Calu3 (cell line): ENCODE results near the gene ELOVL1. TPM values are rescaled to one million over a fixed set of nuclear protein-coding genes. Genes with fewer than 3 reads are reported as not detected.

Experiments
- BruUV-seq: library from RNA; stranded (reverse); fragments of 400-500 nt; replicated peaks from 2 replicates; lab custom pipeline; 2021; lab: Mats Ljungman, UMichigan
- CTCF ChIA-PET: fragments of 300-600 bp; sonication (Branson Sonifier 250); formaldehyde crosslinking; loops from one replicate; lab custom pipeline; 2022; ENCODE audit warnings: antibody characterized with exemption; lab: Charles Lee
- DNase-seq: peaks from one replicate; pipeline ENCODE4 v3.0.0; 2022
- H3K27ac Mint-ChIP-seq: one replicate; pipeline ENCODE4 v1.8.0; 2022; ENCODE audit warnings: mixed read lengths; ENCODE audit not compliant: unreplicated experiment
- H3K27me3 Mint-ChIP-seq: one replicate; pipeline ENCODE4 v1.8.0; 2022; ENCODE audit warnings: mixed read lengths; ENCODE audit not compliant: unreplicated experiment
- H3K36me3 Mint-ChIP-seq: one replicate; pipeline ENCODE4 v1.8.0; 2022; ENCODE audit warnings: mild to moderate bottlenecking, moderate library complexity, mixed read lengths; ENCODE audit not compliant: insufficient read depth, unreplicated experiment
- H3K4me1 Mint-ChIP-seq: one replicate; pipeline ENCODE4 v1.8.0; 2022; ENCODE audit warnings: mild to moderate bottlenecking, low read depth, mixed read lengths; ENCODE audit not compliant: unreplicated experiment
- H3K4me3 Mint-ChIP-seq: one replicate; pipeline ENCODE4 v1.8.0; 2022; ENCODE audit warnings: mild to moderate bottlenecking, low read depth, moderate library complexity, mixed read lengths; ENCODE audit not compliant: unreplicated experiment
- H3K9me3 Mint-ChIP-seq: one replicate; pipeline ENCODE4 v1.8.0; 2022; ENCODE audit warnings: low read depth, mixed read lengths; ENCODE audit not compliant: unreplicated experiment
- intact Hi-C: fragments of 100-400 bp; cut with micrococcal nuclease; formaldehyde crosslinking; loops from one replicate; pipeline ENCODE4 v1.10.0; 2022; ENCODE audit not compliant: unreplicated experiment
- total RNA-seq: library from RNA; stranded (reverse); gene quantifications from 2 replicates; pipeline ENCODE4 v1.2.3, GENCODE V29; 2022
- TF ChIP-seq, protein P1 (sequence below): fragments of 200-600 bp; IDR thresholded peaks from one replicate; pipeline ENCODE4 v1.8.0; 2022; ENCODE audit warnings: antibody characterized with exemption; ENCODE audit not compliant: unreplicated experiment

Gene ELOVL1
- total RNA-seq, 1 experiment from 2014 or later: 107 TPM

- TF ChIP-seq, protein P1, sequence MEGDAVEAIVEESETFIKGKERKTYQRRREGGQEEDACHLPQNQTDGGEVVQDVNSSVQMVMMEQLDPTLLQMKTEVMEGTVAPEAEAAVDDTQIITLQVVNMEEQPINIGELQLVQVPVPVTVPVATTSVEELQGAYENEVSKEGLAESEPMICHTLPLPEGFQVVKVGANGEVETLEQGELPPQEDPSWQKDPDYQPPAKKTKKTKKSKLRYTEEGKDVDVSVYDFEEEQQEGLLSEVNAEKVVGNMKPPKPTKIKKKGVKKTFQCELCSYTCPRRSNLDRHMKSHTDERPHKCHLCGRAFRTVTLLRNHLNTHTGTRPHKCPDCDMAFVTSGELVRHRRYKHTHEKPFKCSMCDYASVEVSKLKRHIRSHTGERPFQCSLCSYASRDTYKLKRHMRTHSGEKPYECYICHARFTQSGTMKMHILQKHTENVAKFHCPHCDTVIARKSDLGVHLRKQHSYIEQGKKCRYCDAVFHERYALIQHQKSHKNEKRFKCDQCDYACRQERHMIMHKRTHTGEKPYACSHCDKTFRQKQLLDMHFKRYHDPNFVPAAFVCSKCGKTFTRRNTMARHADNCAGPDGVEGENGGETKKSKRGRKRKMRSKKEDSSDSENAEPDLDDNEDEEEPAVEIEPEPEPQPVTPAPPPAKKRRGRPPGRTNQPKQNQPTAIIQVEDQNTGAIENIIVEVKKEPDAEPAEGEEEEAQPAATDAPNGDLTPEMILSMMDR: no peak
- peaks cover 5% of the 10 kb centered on the region for H3K36me3 Mint-ChIP-seq
- no peak overlapping the region for H3K27ac Mint-ChIP-seq
- no peak for DNase-seq
- intact Hi-C loops: no loop called here
- no peak overlapping the region for H3K4me3 Mint-ChIP-seq
- no peaks in the 10 kb centered on the region for H3K9me3 Mint-ChIP-seq
- H3K27me3 Mint-ChIP-seq: peaks cover 19% of the 10 kb centered on the region
- H3K4me1 Mint-ChIP-seq: no peaks in the 10 kb centered on the region
- no TSS peak for BruUV-seq
- CTCF ChIA-PET: no interaction called here
These were observed 50.9 kb downstream of the ELOVL1 start for GRCh38 chr1:43316738-43317520.

GRCh38 chr1:43315963-43316737 is 51.7 kb downstream of the ELOVL1 start:
- peaks cover 5% of the 10 kb centered on the region for H3K36me3 Mint-ChIP-seq
- H3K9me3 Mint-ChIP-seq: no peaks in the 10 kb centered on the region
- H3K4me1 Mint-ChIP-seq: no peaks in the 10 kb centered on the region
- H3K4me3 Mint-ChIP-seq: no peak overlapping the region
- CTCF ChIA-PET: no interaction called here
- TF ChIP-seq, protein P1: no peak
- BruUV-seq: no TSS peak
- peaks cover 19% of the 10 kb centered on the region for H3K27me3 Mint-ChIP-seq
- no peak for DNase-seq
- intact Hi-C loops: no loop called here
- H3K27ac Mint-ChIP-seq: no peak overlapping the region

DNA sequence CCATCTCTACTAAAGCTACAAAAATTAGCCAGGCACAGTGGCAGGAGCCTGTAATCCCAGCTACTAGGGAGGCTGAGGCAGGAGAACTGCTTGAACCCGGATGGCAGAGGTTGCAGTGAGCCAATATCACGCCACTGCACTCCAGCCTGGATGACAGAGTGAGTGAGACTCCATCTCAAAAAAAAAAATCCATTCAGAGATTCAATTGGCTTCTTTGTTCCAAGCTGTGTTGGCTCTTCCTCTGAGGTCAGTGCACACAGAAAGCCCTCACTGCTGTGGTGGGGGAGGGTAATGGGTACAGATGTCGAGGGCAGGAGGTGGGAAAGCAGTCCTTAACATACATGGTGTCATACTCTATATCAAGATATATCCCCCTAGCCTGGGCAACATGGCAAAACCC is 52.3 kb downstream of the ELOVL1 start:
- Mint-ChIP-seq H3K4me3 (no peak overlapping the region), H3K4me1 (no peaks in the 10 kb centered on the region), H3K27me3 (peaks cover 23% of the 10 kb centered on the region), H3K36me3 (peaks cover 5% of the 10 kb centered on the region), H3K9me3 (no peaks in the 10 kb centered on the region), H3K27ac (no peak overlapping the region)
- intact Hi-C loops: no loop called here
- TF ChIP-seq, protein P1: no peak
- CTCF ChIA-PET: no interaction called here
- no peak for DNase-seq
- BruUV-seq: no TSS peak

DNA sequence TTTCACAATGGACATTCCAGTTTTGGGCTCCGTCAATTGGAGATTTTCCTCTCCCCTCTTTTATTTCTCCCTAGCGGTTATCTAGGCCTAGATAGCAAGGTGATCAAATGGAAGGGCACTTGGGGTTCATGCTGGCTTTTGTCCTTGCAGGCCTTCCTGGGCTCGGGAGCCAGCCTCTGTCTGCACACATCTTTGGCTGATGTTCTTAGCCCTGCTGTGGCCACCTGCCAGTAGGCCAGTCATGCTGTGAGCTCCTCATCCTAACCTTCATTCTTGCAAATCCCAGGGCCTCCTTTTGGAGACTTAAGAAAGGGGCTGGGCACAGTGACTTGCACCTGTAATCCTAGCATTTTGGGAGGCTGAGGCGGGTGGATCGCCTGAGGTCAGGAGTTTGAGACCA is 53.6 kb downstream of the ELOVL1 start:
- Mint-ChIP-seq H3K9me3 (no peaks in the 10 kb centered on the region), H3K27me3 (peaks cover 34% of the 10 kb centered on the region), H3K4me3 (no peak overlapping the region), H3K4me1 (no peaks in the 10 kb centered on the region), H3K27ac (no peak overlapping the region), H3K36me3 (peaks cover 5% of the 10 kb centered on the region)
- BruUV-seq: no TSS peak
- no peak for DNase-seq
- TF ChIP-seq, protein P1: no peak
- CTCF ChIA-PET: no interaction called here
- intact Hi-C loops: no loop called here
